ENCODE measurements around the gene LCNL1. TPM values are rescaled to one million over a fixed set of nuclear protein-coding genes. Genes with fewer than 3 reads are reported as not detected.

Gene LCNL1
- total and polyA plus RNA-seq, 10 of the 15 experiments (the other 5 are each of a cell fraction or from before 2014, with no cell fraction given) = not detected

DNA sequence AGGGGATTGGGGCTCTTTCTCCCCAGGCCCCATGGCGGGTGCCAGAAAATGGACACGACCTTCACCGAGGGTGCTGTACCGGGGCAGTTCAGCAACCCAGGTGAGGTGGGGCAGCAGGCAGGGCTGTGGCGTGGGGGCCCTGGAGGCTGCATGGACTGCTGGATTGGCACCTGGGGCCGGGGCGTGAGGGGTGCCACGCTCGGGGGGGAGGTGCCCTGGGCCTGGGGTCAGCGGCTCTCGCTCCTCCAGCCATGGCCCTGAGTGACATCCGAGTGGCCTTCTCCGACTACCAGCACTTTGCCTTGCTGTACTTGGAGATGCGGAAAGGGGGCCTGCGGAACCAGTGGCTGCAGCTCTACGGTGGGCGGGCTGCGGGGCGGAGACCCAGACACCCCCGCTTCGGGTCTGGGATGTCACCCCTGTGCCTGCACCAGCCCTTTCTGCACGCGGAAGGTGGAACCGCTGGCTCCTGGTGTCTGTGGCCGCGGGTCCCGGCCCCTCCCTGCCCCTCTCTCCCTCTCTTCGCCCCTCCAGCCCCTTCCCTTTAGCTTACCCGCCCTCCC lies 1.8 kb downstream of the LCNL1 start (continued):
- TF ChIP-seq, protein P1, sequence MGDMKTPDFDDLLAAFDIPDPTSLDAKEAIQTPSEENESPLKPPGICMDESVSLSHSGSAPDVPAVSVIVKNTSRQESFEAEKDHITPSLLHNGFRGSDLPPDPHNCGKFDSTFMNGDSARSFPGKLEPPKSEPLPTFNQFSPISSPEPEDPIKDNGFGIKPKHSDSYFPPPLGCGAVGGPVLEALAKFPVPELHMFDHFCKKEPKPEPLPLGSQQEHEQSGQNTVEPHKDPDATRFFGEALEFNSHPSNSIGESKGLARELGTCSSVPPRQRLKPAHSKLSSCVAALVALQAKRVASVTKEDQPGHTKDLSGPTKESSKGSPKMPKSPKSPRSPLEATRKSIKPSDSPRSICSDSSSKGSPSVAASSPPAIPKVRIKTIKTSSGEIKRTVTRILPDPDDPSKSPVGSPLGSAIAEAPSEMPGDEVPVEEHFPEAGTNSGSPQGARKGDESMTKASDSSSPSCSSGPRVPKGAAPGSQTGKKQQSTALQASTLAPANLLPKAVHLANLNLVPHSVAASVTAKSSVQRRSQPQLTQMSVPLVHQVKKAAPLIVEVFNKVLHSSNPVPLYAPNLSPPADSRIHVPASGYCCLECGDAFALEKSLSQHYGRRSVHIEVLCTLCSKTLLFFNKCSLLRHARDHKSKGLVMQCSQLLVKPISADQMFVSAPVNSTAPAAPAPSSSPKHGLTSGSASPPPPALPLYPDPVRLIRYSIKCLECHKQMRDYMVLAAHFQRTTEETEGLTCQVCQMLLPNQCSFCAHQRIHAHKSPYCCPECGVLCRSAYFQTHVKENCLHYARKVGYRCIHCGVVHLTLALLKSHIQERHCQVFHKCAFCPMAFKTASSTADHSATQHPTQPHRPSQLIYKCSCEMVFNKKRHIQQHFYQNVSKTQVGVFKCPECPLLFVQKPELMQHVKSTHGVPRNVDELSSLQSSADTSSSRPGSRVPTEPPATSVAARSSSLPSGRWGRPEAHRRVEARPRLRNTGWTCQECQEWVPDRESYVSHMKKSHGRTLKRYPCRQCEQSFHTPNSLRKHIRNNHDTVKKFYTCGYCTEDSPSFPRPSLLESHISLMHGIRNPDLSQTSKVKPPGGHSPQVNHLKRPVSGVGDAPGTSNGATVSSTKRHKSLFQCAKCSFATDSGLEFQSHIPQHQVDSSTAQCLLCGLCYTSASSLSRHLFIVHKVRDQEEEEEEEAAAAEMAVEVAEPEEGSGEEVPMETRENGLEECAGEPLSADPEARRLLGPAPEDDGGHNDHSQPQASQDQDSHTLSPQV (IDR thresholded peaks at IDR 0.05) = no peak
- TF ChIP-seq TARDBP (IDR thresholded peaks at IDR 0.05; ENCODE audit: borderline replicate concordance) (no peak), ZNF217 (IDR thresholded peaks at IDR 0.05) (no peak)
- TF ChIP-seq, protein P2, sequence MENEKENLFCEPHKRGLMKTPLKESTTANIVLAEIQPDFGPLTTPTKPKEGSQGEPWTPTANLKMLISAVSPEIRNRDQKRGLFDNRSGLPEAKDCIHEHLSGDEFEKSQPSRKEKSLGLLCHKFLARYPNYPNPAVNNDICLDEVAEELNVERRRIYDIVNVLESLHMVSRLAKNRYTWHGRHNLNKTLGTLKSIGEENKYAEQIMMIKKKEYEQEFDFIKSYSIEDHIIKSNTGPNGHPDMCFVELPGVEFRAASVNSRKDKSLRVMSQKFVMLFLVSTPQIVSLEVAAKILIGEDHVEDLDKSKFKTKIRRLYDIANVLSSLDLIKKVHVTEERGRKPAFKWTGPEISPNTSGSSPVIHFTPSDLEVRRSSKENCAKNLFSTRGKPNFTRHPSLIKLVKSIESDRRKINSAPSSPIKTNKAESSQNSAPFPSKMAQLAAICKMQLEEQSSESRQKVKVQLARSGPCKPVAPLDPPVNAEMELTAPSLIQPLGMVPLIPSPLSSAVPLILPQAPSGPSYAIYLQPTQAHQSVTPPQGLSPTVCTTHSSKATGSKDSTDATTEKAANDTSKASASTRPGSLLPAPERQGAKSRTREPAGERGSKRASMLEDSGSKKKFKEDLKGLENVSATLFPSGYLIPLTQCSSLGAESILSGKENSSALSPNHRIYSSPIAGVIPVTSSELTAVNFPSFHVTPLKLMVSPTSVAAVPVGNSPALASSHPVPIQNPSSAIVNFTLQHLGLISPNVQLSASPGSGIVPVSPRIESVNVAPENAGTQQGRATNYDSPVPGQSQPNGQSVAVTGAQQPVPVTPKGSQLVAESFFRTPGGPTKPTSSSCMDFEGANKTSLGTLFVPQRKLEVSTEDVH (IDR thresholded peaks at IDR 0.05; ENCODE audit: low read depth, partially characterized antibody) = no peak
